Measurements from ENCODE around the gene CH25H. TPM values are rescaled to one million over a fixed set of nuclear protein-coding genes. Genes with fewer than 3 reads are reported as not detected.

CH25H gene
- not detected in 2 replicates for total RNA-seq (2013; cell fraction: nucleolus; rRNA removed)
- total RNA-seq (2014; rRNA removed) (not detected in 2 replicates), total RNA-seq (2014; rRNA removed; fragmentation: Illumina TruSeq; extraction: Trizol) (not detected in 2 replicates), total RNA-seq (2021) (not detected in 2 replicates), polyA plus RNA-seq (2011; rRNA removed) (not detected in 2 replicates), polyA plus RNA-seq (2014; fragmentation: Illumina TruSeq; extraction: Trizol) (not detected in 2 replicates), polyA plus RNA-seq (2014; fragmentation: Nextera tagmentation; extraction: Ambion mirVana) (not detected), polyA plus RNA-seq (2014; rRNA removed) (not detected in 2 replicates), polyA plus RNA-seq (2016; fragmentation: Nextera tagmentation; extraction: Ambion mirVana) (not detected), polyA minus RNA-seq (2011; rRNA and poly(A)+ RNA removed) (not detected in 2 replicates), Bru-seq, nascent RNA (percentile 17 among the genes with signal in this experiment), BruChase-seq, experiment 1, labeled RNA remaining after a 6-hour chase (percentile 21 among the genes with signal in this experiment), BruChase-seq, experiment 2, labeled RNA remaining after a 2-hour chase (not detected)
- polyA plus RNA-seq (2011; ENCODE audit: low read depth) = not detected
- polyA plus RNA-seq (2011; cell fraction: cytosol; rRNA removed) = not detected in 2 replicates
- polyA plus RNA-seq (2011; cell fraction: nucleus; rRNA removed) = not detected in 2 replicates
- polyA plus RNA-seq (2012) = not detected in 2 replicates
- not detected in 2 replicates for polyA minus RNA-seq (2011; cell fraction: cytosol; rRNA and poly(A)+ RNA removed)
- not detected in 2 replicates for polyA minus RNA-seq (2011; cell fraction: nucleus; rRNA and poly(A)+ RNA removed)
- long read RNA-seq, experiment 1 = 0 reads
- long read RNA-seq, experiment 2 = 0 reads

DNA sequence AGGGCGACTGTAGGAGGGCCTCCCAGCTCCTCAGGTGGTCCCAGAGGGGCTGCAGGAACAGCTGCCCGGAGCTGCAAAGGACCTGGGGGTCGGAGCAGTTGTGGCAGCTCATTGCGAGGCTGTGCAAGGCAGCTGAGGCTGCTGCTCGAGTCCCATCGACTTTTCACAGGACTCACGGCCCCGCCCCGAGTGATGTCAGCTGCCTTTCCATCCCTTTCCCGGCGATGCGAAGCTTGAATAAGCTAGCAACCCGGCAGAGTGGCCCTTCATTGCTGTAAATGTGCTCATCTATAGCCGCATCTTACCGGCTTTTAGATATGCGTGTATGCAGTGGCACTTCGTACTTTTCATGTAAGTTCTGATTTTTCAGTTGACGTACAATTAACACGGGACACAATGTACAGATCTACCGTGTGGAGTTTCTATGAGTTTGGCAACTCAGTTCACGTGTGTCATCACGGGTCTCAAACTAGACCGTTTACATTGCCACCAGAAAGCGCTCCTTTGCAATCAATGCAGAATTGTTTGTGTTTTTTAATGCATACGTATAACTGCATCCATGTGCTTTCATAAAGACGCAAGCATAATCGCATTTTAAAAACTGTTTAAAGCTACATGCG is at the start of gene CH25H:
Gene CH25H, minus strand, starts transcription at position 137 of the 620 bp plus-strand sequence. Its CDS starts 25 bp downstream, at position 112.
- POLR2A ChIA-PET = no interaction called here
- in situ Hi-C loops (cut with MboI) = no loop called here
- FAIRE-seq (no peak), ATAC-seq (peak; percentile 59), DNase-seq (ENCODE audit: low read depth, low spot score) (no peak)
- CTCF ChIA-PET = interaction anchor here (0.7 to 4.6 kb wide), 11 partner anchors 8 to 520 kb away, joined by 3 to 45 read pairs (median 8); no protein-coding TSS in a partner anchor
- TF ChIP-seq, protein P1, sequence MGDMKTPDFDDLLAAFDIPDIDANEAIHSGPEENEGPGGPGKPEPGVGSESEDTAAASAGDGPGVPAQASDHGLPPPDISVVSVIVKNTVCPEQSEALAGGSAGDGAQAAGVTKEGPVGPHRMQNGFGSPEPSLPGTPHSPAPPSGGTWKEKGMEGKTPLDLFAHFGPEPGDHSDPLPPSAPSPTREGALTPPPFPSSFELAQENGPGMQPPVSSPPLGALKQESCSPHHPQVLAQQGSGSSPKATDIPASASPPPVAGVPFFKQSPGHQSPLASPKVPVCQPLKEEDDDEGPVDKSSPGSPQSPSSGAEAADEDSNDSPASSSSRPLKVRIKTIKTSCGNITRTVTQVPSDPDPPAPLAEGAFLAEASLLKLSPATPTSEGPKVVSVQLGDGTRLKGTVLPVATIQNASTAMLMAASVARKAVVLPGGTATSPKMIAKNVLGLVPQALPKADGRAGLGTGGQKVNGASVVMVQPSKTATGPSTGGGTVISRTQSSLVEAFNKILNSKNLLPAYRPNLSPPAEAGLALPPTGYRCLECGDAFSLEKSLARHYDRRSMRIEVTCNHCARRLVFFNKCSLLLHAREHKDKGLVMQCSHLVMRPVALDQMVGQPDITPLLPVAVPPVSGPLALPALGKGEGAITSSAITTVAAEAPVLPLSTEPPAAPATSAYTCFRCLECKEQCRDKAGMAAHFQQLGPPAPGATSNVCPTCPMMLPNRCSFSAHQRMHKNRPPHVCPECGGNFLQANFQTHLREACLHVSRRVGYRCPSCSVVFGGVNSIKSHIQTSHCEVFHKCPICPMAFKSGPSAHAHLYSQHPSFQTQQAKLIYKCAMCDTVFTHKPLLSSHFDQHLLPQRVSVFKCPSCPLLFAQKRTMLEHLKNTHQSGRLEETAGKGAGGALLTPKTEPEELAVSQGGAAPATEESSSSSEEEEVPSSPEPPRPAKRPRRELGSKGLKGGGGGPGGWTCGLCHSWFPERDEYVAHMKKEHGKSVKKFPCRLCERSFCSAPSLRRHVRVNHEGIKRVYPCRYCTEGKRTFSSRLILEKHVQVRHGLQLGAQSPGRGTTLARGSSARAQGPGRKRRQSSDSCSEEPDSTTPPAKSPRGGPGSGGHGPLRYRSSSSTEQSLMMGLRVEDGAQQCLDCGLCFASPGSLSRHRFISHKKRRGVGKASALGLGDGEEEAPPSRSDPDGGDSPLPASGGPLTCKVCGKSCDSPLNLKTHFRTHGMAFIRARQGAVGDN (IDR thresholded peaks at IDR 0.05) = no peak
- TF ChIP-seq EZH2 (IDR thresholded peaks at IDR 0.05; ENCODE audit: borderline replicate concordance, control insufficient read depth, low read depth, low read length) = peak; percentile 33; the same call in 1 of the 2 replicates
- H3K27me3 ChIP-seq (replicated peaks in 1 of 2; ENCODE audit: control insufficient read depth in 2 of 2, insufficient read depth in 2 of 2, low read length in 1 of 2) = peaks cover 6 to 22% of the 10 kb centered on the region in 2 experiments
- H4K20me1 ChIP-seq (ENCODE audit: control insufficient read depth, insufficient read depth) = no peaks in the 10 kb centered on the region
- intact Hi-C loops (cut with micrococcal nuclease; ENCODE audit: unreplicated experiment) = no loop called here
- H3K79me2 ChIP-seq (ENCODE audit: control insufficient read depth, insufficient read depth, low read length) = no peaks in the 10 kb centered on the region
- no peaks in the 10 kb centered on the region for H3K36me3 ChIP-seq (ENCODE audit: control insufficient read depth in 2 of 2, insufficient read depth in 2 of 2, low read length in 1 of 2)
- no TSS peak for BruUV-seq (replicated peaks)
- RAD21 ChIA-PET (ENCODE audit: unreplicated experiment) = interaction anchor here (1.0 to 5.2 kb wide), 12 partner anchors 11 to 376 kb away, joined by 3 to 46 read pairs (median 4); no protein-coding TSS in a partner anchor
- H3K27ac ChIP-seq (ENCODE audit: control insufficient read depth, insufficient read depth) = no peak within 1 kb of the TSS
- H3K4me3 ChIP-seq = peak within 1 kb of the TSS; percentile 66
- no peak within 1 kb of the TSS for H3K9ac ChIP-seq (ENCODE audit: control insufficient read depth, insufficient read depth, low read length)
- 2% methylated on average over 28 of the region's 28 CpGs for WGBS (ENCODE audit: insufficient coverage, insufficient replicate concordance, low lambda C conversion rate, missing lambda C conversion rate)
- peak within 1 kb of the TSS; percentile 63 for H2AFZ ChIP-seq (ENCODE audit: control insufficient read depth, low read depth, low read length)
- SMC1A ChIA-PET (ENCODE audit: uncharacterized antibody, unreplicated experiment) = interaction anchor here (0.8 to 6.7 kb wide), 15 partner anchors 8 to 519 kb away, joined by 3 to 72 read pairs (median 3); no protein-coding TSS in a partner anchor
- H3K4me2 ChIP-seq (ENCODE audit: control insufficient read depth, insufficient read depth) = peak within 1 kb of the TSS; percentile 51
- no peaks in the 10 kb centered on the region for H3K9me3 ChIP-seq (replicated peaks; ENCODE audit: control insufficient read depth, insufficient read depth, low read length)
- peaks cover 24% of the 10 kb centered on the region for H3K4me1 ChIP-seq (ENCODE audit: control insufficient read depth, insufficient read depth, low read length)
